ENCODE measurements around the gene HOXB13.

HOXB13 gene

DNA sequence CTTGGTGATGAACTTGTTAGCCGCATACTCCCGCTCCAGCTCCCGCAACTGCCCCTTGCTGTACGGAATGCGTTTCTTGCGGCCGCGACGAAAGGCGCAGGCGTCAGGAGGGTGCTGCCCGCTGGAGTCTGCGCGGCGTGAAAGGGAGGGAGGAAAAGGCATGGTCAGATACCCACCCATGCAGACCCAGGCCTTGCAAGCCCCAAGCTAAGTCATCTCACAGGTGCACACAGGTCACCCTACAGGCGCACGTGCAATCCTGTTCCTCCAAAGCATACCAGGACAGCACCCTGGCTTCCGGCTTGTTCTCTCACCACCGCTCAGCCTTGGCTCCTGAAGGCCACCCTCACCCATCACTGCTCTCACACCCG lies 1.6 kb downstream of the HOXB13 start:
- TF ChIP-seq, protein P1, sequence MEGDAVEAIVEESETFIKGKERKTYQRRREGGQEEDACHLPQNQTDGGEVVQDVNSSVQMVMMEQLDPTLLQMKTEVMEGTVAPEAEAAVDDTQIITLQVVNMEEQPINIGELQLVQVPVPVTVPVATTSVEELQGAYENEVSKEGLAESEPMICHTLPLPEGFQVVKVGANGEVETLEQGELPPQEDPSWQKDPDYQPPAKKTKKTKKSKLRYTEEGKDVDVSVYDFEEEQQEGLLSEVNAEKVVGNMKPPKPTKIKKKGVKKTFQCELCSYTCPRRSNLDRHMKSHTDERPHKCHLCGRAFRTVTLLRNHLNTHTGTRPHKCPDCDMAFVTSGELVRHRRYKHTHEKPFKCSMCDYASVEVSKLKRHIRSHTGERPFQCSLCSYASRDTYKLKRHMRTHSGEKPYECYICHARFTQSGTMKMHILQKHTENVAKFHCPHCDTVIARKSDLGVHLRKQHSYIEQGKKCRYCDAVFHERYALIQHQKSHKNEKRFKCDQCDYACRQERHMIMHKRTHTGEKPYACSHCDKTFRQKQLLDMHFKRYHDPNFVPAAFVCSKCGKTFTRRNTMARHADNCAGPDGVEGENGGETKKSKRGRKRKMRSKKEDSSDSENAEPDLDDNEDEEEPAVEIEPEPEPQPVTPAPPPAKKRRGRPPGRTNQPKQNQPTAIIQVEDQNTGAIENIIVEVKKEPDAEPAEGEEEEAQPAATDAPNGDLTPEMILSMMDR (IDR thresholded peaks at IDR 0.05; ENCODE audit: low read depth, low read length, missing control alignments) = no peak
- no peak overlapping the region for H3K4me3 ChIP-seq (replicated peaks; ENCODE audit: low read depth, low read length)
- no peak for DNase-seq (ENCODE audit: extremely low read depth, low read depth)

DNA sequence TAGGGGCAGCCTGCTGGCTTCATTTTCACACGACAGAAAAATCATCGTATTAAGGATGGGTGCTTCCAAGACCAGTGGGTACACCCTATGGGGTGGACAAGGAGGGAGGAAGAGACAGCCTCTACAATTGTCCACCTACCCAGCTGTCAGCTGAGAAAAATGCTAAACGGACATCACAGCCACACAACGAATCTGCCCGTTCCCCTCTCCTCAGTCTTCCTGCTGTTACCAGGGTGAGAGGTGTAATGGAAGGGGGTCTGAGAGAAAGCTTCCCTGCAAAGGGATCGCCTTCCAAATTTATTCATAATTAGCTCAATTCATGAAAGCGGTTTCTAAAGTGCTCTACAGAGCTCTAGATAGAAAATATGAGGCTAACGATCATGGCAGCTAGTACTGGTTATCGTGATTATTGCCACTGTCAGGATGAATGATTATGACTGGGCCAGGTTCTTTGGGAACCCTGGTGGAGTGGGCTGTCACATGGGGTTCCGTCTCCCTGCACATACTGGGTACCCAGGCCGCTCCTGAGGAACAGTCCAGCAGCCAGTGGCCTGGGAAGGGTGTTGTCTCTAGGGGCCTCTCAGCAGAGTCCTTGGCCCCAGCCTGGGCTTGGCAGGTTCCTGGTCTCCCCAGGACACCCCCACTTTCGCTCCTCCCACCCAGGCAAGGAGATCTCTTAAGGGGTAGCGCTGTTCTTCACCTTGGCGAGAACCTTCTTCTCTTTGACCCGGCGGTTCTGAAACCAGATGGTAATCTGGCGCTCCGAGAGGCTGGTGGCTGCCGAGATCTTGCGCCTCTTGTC lies 2.2 kb downstream of the HOXB13 start:
- TF ChIP-seq, protein P1 (IDR thresholded peaks at IDR 0.05; ENCODE audit: low read depth, low read length, missing control alignments) = no peak
- no peak overlapping the region for H3K4me3 ChIP-seq (replicated peaks; ENCODE audit: low read depth, low read length)
- DNase-seq (ENCODE audit: extremely low read depth, low read depth) = no peak

DNA sequence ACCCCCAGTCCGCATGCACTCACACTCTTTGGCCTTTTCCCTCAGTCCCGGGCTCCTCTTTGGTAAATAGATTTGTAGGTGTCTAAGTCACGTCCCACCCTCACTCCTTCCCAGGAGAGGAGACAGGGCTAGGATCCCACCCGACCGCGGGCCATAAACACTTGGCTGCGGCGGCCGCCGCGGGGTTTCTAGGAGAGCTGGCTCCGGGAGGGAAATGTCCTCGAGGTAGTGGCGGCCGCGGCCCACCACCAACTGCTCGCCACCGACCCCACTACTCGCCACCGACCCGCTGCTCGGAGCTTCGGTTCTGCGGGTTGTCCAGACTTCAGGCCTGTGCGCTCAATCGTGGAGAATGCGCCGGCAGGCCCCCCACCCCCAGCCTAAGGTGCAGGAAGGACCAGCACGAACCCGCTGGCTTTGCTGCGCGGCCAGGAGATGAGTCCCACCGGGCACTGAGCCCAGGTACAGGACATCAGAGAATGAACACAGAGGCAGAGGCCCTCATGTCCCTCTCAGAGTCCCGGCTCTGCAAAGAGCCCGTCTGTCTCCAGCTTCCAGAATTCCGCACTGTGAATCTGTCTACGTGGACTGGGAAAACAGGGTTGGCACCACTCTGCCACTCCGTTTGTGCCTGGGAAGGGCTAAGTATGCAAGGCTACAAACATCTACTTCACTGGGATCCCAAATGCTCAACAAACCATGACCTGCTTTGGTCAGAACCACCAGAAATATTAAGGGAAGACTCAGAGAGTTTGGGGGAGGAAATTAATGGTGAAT lies 3.1 kb downstream of the HOXB13 start:
- TF ChIP-seq, protein P1 (IDR thresholded peaks at IDR 0.05; ENCODE audit: low read depth, low read length, missing control alignments) = no peak
- DNase-seq (ENCODE audit: extremely low read depth, low read depth) = no peak
- no peak overlapping the region for H3K4me3 ChIP-seq (replicated peaks; ENCODE audit: low read depth, low read length)

DNA sequence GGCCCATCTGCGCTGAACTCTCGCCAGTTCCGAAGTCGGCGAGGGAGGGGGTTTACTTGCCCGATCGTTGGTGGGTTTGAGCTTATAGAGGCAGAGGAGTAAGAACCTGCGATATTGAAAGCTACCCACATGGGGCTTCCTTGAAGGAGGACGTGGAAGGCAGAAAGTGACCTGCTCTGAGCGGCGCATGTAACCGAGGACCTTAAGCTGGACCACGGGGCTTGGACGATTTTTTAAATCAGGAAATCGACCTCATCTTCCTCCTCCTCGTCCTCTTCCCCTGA lies 3.6 kb downstream of the HOXB13 start:
- TF ChIP-seq, protein P1 (IDR thresholded peaks at IDR 0.05; ENCODE audit: low read depth, low read length, missing control alignments) = no peak
- H3K4me3 ChIP-seq (replicated peaks; ENCODE audit: low read depth, low read length) = no peak overlapping the region

DNA sequence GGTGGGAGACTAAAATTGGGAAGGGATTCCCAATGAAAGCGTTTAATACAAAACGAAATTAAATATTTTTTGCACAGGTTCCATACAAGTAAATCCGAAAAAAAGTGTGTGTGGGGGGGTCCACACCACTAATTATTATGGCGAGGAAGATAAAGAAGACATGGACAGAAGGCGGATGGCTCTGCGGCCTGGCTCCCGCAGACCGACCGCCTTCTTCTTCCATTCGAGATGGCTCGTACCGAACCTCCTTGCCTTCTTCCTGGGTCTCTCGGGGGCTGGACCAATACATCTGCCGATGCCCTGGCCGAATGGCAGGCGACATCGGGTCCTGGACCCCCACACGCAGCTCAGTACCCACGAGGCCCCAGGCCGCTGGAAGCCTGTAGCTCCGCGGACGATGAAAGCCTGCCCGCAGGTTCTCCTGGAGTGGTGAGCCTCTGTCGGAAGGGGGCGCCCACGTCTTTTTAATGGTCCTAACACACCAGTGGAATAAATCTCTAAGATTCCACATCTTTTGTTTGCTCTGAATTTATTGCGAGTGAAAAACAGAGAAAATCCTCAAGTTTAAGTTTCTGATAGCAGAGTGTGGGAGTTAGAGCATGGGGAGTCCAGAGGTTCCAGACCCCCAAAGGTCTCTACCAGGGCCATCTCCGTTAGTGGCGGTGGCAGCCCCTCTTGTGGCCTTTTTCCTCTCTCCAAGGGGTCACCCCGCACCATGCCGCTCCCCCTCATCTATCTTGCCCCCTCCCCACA lies 4.1 kb downstream of the HOXB13 start:
- peak; percentile 19 for DNase-seq (ENCODE audit: extremely low read depth, low read depth)
- no peak overlapping the region for H3K4me3 ChIP-seq (replicated peaks; ENCODE audit: low read depth, low read length)
- TF ChIP-seq, protein P1 (IDR thresholded peaks at IDR 0.05; ENCODE audit: low read depth, low read length, missing control alignments) = peak; percentile 76

More for the DNA sequence above, 3.6 kb downstream of the HOXB13 start:
- DNase-seq (ENCODE audit: extremely low read depth, low read depth) = no peak

DNA sequence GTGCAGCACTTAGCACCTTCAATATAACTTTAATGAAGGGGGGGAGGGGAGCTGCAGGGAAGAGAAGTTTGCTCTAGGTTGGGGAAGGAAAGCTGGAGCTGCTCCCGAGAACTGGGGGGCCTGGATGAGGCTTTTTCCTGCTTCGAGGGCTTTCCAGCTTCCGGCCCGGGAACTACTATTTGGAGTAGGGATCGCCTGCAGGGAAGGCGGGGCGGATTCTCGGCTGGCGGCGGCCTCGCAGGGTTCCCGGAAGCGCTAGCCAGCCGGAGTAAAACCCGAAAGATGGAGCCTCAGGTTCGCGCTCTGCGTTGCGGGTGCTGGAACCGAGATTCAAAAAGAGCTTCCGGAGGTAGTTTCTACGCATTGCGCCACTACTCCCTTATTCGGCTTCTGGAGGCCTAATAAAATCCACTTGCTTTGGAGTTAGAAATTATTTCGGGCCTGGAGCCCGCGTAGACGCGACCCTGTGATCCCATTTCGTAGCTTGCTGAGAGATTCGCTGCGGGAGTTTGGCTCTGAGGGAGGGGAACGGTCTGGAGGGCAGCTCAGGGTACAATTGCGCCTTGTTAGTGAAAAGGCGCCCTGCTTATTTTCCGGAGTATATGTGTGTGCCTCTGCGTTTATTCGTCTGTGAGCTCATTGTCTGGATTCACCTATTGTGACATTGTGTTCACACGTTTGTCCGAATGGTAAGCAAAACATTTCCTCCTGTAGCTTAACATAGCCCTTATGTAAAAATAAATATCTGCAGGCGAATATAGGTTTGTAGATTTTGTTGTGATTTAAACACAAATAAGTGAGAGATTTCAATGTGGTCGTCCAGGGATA lies 4.9 kb downstream of the HOXB13 start:
- no peak for DNase-seq (ENCODE audit: extremely low read depth, low read depth)
- 0 out of 2 replicates have a peak overlapping the region, but pooled peaks have one; percentile 3 for H3K4me3 ChIP-seq (replicated peaks; ENCODE audit: low read depth, low read length)

More for the DNA sequence above, 4.9 kb downstream of the HOXB13 start:
- TF ChIP-seq, protein P1 (IDR thresholded peaks at IDR 0.05; ENCODE audit: low read depth, low read length, missing control alignments) = no peak

Data from HFF-Myc (cell line).